Measurements from ENCODE around the gene WFDC1.
"Not testable (repeated sequence)": the region's sequence is repeated elsewhere in the genome, so short reads cannot be mapped to it uniquely, and the experiment has no call there.

Gene WFDC1

GRCh38 chr16:84339311-84339710 is 44.6 kb downstream of the WFDC1 start:
- Histone ChIP-seq H3K27ac (no peak overlapping the region), H3K4me3 (ENCODE audit: low read depth, low read length) (no peak overlapping the region), H2AFZ (no peak overlapping the region), H3K4me1 (no peaks in the 10 kb centered on the region), H3K9ac (no peak overlapping the region), H3K36me3 (ENCODE audit: control insufficient read depth, insufficient read depth, low read length) (no peaks in the 10 kb centered on the region), H3K27me3 (ENCODE audit: control insufficient read depth, insufficient read depth, low read length) (no peaks in the 10 kb centered on the region), H3K79me2 (no peaks in the 10 kb centered on the region), H3K4me2 (ENCODE audit: low read length) (no peak overlapping the region), H3K9me3 (ENCODE audit: control insufficient read depth, low read length) (no peaks in the 10 kb centered on the region)
- no peak for TF ChIP-seq CTCF (IDR thresholded peaks at IDR 0.05)

- Histone ChIP-seq H3K9me3 (ENCODE audit: control insufficient read depth, low read length) (no peaks in the 10 kb centered on the region), H3K4me1 (no peaks in the 10 kb centered on the region), H3K4me3 (ENCODE audit: low read depth, low read length) (no peak overlapping the region), H2AFZ (no peak overlapping the region), H3K27ac (no peak overlapping the region), H3K27me3 (ENCODE audit: control insufficient read depth, insufficient read depth, low read length) (no peaks in the 10 kb centered on the region), H3K79me2 (no peaks in the 10 kb centered on the region), H3K4me2 (ENCODE audit: low read length) (no peak overlapping the region), H3K9ac (no peak overlapping the region), H3K36me3 (ENCODE audit: control insufficient read depth, insufficient read depth, low read length) (no peaks in the 10 kb centered on the region)
- TF ChIP-seq CTCF (IDR thresholded peaks at IDR 0.05), result no peak
These were observed 45.1 kb downstream of the WFDC1 start for GRCh38 chr16:84339766-84340165.

DNA sequence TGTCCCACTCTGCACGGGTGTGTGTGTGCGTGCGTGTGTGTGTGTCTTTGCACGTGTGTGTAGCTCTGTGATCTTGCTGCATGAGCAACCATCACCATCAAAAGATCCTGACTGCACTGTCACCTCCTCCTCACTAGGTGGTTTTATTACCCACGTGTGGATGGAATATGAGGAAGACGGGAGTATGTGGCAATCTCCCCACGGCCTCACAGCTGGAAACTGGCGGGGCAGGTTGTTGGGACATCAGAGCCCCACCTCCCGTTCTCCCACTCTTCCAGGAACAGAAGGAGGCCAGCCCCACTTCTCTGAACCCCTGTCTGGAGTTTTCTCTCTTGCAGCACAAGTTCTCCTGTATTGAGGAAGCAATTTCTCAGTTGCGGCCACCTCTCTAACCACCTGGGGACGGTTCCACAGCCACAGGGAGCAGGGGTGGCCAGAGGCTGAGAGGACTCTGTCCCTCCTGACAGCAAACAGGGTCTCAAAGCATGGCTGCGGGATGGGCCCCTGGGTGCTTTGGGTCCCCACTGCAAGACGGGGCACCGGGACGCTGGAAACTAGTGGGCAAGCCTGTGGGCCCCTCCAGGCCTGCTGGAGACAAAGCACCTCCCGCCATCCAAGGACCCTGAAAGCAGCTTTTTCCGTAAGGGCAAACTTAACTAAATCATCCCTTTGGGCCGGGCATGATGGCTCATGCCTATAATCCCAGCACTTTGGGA is 45.8 kb downstream of the WFDC1 start:
- Histone ChIP-seq H3K9ac (no peak overlapping the region), H3K4me3 (ENCODE audit: low read depth, low read length) (no peak overlapping the region), H3K27ac (no peak overlapping the region)

GRCh38 chr16:84341528-84342295 is 47.0 kb downstream of the WFDC1 start:
- Histone ChIP-seq H3K9ac (no peak overlapping the region), H3K36me3 (ENCODE audit: control insufficient read depth, insufficient read depth, low read length) (no peaks in the 10 kb centered on the region), H3K4me3 (ENCODE audit: low read depth, low read length) (no peak overlapping the region), H3K9me3 (ENCODE audit: control insufficient read depth, low read length) (no peaks in the 10 kb centered on the region), H3K4me1 (no peaks in the 10 kb centered on the region), H3K4me2 (ENCODE audit: low read length) (no peak overlapping the region), H2AFZ (no peak overlapping the region), H3K79me2 (no peaks in the 10 kb centered on the region), H3K27ac (no peak overlapping the region), H3K27me3 (ENCODE audit: control insufficient read depth, insufficient read depth, low read length) (no peaks in the 10 kb centered on the region)
- no peak for TF ChIP-seq CTCF (IDR thresholded peaks at IDR 0.05)

More for the DNA sequence above, 45.8 kb downstream of the WFDC1 start:
- H3K4me1 ChIP-seq, result no peaks in the 10 kb centered on the region
- no peak overlapping the region for H2AFZ ChIP-seq
- H3K4me2 ChIP-seq (ENCODE audit: low read length), result no peak overlapping the region
- no peaks in the 10 kb centered on the region for H3K9me3 ChIP-seq (ENCODE audit: control insufficient read depth, low read length)
- no peak for TF ChIP-seq CTCF (IDR thresholded peaks at IDR 0.05)
- no peaks in the 10 kb centered on the region for H3K27me3 ChIP-seq (ENCODE audit: control insufficient read depth, insufficient read depth, low read length)
- no peaks in the 10 kb centered on the region for H3K79me2 ChIP-seq
- no peaks in the 10 kb centered on the region for H3K36me3 ChIP-seq (ENCODE audit: control insufficient read depth, insufficient read depth, low read length)

DNA sequence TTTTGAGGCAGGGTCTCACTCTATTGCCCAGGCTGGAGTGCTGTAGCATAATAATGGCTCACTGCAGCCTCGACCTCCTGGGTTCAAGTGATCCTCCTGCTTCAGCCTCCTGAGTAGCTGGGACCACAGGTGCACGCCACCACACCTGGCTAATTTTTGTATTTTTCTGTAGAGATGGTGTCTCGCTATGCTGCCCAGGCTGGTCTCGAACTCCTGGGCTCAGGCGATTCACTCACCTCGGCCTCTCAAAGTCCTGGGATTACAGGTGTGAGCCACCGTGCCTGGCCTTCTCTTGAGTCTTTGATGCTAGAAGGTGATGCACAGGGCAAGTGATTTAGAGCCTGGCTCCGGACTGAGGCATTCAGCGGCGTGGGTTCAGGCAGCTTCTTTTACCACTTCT is 49.1 kb downstream of the WFDC1 start:
- H3K9me3 ChIP-seq (ENCODE audit: control insufficient read depth, low read length); H3K36me3 ChIP-seq (ENCODE audit: control insufficient read depth, insufficient read depth, low read length); H3K4me2 ChIP-seq (ENCODE audit: low read length); H3K27ac ChIP-seq; H3K27me3 ChIP-seq (ENCODE audit: control insufficient read depth, insufficient read depth, low read length); H3K4me1 ChIP-seq; H3K4me3 ChIP-seq (ENCODE audit: low read depth, low read length); H3K79me2 ChIP-seq; H2AFZ ChIP-seq; H3K9ac ChIP-seq: not testable (repeated sequence)

Measured in parathyroid adenoma (tissue), 2 donors.